UCSD-AML1 (cell line): ENCODE data around the gene HBQ1.
"Not testable (repeated sequence)": the region's sequence is repeated elsewhere in the genome, so short reads cannot be mapped to it uniquely, and the experiment has no call there.

Experiments used
- DNase-seq: peaks from one replicate; lab custom pipeline; 2025; ENCODE audit not compliant: unreplicated experiment; lab: John Stamatoyannopoulos, UW

The HBQ1 gene

DNA sequence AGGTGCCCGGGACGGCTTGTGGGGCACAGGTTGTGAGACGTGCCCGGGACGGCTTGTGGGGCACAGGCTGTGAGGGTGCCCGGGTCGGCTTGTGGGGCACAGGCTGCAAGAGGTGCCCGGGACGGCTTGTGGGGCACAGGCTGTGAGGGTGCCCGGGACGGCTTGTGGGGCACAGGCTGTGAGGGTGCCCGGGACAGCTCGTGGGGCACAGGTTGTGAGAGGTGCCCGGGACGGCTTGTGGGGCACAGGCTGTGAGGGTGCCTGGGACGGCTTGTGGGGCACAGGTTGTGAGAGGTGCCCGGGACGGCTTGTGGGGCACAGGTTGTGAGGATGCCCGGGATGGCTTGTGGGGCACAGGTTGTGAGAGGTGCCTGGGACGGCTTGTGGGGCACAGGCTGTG lies 20.0 kb upstream of the HBQ1 start:
- not testable (repeated sequence) for DNase-seq

- DNase-seq, result no peak
Measured at GRCh38 chr16:160691-161190, 19.5 kb upstream of the HBQ1 start.

DNA sequence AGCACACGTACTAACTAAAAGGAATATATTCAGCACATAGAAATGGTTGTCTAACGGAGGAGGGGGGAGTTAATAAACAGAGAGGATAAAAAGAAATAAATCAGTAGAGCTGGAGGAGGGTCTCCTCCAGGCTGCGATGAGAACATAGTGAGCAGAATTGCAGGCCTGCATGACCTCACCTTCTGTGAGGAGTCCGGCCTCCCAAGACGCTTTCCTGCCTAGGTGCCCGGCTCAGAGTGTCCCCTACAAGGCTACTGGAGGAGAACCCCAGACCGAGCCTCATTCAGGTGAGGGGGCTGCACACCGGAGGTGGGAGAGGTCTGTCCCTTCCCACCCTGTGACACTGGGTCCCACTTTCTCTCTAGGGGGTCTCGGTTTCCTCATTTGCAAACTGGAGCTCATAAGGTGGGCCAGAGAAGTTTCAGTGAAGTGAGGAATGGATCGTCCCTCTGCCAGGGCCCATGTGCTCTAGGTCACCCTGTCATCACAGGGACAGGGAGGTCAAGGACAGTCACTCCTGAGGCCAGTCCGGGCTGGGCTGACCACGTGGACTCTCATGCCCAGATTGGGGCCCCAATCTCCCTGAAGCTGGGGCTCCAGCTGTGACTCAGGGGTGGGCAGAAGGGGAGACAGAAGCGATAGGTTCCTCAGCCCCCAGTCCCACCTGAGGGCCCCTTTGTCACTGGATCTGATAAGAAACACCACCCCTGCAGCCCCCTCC lies 17.8 kb upstream of the HBQ1 start:
- DNase-seq, result no peak

- not testable (repeated sequence) for DNase-seq
Measured at GRCh38 chr16:163139-163538, 17.1 kb upstream of the HBQ1 start.

DNA sequence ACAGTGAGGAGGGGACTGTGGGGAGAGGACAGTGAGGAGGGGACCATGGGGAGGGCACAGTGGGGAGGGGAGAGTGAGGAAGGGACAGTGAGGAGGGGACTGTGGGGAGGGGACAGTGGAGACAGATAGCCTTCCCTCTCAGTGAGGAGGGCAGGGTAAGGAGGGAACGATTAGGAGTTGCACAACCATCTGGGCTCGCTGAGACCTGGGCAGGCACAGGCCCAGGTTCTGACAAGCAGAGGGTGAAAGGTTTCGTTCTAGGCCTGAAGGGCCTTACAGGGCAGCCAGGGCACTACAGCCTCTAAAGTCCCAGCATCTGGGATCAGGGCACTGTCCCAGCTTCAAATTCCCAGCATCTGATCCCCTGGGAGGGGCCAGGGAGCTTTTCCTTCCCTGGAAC lies 16.6 kb upstream of the HBQ1 start:
- not testable (repeated sequence) for DNase-seq

DNA sequence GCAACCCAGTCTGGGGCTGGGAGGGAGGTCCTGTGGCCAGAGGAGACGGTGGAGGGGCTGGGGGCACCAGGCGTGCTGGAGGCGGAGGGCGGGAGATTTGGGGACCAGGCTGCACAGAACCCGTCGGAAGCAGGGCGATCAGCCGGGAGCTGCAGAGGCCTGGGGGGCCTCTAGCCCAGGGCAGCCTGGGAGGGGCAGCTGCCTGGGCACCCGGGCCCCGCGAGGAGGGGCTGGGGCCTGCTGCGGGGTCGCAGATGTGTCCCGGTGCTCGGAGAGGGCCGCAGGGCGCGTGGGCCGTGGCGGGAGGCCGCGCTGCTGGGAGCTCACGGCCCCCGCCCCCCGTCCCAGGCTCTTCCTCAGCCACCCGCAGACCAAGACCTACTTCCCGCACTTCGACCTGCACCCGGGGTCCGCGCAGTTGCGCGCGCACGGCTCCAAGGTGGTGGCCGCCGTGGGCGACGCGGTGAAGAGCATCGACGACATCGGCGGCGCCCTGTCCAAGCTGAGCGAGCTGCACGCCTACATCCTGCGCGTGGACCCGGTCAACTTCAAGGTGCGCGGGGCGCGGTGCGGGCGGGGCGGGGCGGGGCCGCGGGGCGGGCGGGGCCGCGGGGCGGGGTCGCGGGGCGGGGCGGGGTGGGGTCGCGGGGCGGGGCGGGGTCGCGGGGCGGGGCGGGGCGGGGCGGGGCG lies 16.0 kb upstream of the HBQ1 start:
- DNase-seq, result not testable (repeated sequence)

- no peak for DNase-seq
Measured at GRCh38 chr16:164827-165538, 15.3 kb upstream of the HBQ1 start.

GRCh38 chr16:165539-166374 lies 14.5 kb upstream of the HBQ1 start, which contains the start of gene HBM:
Gene HBM (plus strand): TSS chr16:165978. CDS start chr16:165998, 20 bp downstream.
- DNase-seq, result no peak

DNA sequence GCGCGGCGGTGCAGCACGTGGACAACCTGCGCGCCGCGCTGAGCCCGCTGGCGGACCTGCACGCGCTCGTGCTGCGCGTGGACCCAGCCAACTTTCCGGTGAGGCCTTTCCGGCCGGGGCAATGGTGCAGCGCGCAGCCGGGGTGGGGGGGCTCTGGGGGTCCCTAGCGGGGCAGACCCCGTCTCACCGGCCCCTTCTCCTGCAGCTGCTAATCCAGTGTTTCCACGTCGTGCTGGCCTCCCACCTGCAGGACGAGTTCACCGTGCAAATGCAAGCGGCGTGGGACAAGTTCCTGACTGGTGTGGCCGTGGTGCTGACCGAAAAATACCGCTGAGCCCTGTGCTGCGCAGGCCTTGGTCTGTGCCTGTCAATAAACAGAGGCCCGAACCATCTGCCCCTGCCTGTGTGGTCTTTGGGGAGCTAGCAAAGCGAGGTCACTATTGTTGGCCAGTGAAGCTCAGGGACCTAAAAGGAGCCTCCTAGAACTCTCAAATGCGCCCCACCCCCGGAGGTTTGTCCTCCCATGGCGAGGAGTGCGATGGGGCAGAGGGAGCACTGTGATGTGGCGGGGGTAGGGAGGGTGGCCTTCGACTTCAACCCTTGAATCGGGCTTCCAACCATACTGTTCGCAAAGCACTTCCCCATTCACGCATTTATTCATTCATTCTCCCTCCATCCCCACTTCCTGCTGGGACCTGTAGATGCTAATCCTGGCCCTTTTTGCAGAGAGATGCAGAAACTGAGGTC lies 13.7 kb upstream of the HBQ1 start:
- DNase-seq, result no peak

DNA sequence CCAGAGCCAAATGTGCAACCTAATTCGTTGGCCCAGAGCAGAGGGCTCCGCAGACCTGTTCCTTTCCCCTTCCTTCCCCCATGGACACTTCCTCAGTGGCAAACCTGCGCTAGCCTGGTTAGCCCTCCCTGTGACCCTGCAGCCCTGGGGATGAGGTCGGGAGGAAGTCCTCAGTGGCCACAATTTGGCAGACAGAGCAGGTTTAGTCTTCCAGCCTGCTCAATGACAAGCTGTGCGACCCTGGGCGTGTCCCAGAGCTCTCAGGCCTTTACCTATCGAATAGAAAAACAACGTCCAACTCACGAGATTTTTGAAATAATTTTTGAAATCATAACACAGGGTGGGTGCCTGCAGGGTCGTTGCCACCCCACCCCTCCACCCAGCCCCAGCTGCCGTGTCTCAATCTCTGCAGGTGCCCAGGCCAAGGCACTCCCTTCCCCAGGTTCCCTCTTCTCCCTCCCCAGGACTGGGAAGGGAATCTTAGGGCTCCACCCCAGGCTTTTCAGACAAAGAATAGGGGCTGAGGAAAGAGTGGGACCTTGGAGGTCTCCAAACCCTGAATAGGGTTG lies 13.1 kb upstream of the HBQ1 start:
- no peak for DNase-seq

GRCh38 chr16:168424-168823 lies 11.8 kb upstream of the HBQ1 start:
- DNase-seq, result no peak

DNA sequence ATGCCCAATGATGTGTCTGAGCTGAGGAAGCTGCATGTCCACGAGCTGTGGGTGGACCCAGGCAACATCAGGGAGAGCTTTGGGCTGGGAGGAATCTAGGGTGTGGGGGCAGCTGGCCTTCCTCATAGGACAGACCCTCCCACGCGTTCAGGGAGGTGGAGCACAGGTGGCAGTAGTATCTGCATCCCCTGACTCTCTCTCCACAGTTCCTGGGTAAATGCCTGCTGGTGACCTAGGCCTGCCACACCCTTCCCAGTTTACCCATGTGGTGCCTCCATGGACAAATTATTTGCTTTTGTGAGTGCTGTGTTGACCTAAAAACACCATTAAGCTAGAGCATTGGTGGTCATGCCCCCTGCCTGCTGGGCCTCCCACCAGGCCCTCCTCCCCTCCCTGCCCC lies 11.2 kb upstream of the HBQ1 start:
- no peak for DNase-seq

GRCh38 chr16:170088-170507 lies 10.2 kb upstream of the HBQ1 start:
- DNase-seq, result not testable (repeated sequence)

DNA sequence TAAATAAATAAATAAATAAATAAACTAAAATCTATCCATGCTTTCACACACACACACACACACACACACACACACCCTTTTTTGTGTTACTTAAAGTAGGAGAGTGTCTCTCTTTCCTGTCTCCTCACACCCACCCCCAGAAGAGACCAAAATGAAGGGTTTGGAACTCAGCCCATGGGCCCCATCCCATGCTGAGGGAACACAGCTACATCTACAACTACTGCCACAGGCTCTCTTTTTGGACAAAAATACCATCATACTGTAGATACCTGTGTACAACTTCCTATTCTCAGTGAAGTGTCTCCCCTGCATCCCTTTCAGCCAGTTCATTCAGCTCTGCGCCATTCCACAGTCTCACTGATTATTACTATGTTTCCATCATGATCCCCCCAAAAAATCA lies 9.5 kb upstream of the HBQ1 start:
- no peak for DNase-seq

GRCh38 chr16:172374-172941 lies 7.8 kb upstream of the HBQ1 start, which contains the start of gene HBA2:
Gene HBA2 (plus strand): TSS chr16:172876. CDS start chr16:172913, 37 bp downstream.
- DNase-seq, result not testable (repeated sequence)

DNA sequence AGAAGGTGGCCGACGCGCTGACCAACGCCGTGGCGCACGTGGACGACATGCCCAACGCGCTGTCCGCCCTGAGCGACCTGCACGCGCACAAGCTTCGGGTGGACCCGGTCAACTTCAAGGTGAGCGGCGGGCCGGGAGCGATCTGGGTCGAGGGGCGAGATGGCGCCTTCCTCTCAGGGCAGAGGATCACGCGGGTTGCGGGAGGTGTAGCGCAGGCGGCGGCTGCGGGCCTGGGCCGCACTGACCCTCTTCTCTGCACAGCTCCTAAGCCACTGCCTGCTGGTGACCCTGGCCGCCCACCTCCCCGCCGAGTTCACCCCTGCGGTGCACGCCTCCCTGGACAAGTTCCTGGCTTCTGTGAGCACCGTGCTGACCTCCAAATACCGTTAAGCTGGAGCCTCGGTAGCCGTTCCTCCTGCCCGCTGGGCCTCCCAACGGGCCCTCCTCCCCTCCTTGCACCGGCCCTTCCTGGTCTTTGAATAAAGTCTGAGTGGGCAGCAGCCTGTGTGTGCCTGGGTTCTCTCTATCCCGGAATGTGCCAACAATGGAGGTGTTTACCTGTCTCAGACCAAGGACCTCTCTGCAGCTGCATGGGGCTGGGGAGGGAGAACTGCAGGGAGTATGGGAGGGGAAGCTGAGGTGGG lies 6.9 kb upstream of the HBQ1 start:
- DNase-seq, result not testable (repeated sequence)

DNA sequence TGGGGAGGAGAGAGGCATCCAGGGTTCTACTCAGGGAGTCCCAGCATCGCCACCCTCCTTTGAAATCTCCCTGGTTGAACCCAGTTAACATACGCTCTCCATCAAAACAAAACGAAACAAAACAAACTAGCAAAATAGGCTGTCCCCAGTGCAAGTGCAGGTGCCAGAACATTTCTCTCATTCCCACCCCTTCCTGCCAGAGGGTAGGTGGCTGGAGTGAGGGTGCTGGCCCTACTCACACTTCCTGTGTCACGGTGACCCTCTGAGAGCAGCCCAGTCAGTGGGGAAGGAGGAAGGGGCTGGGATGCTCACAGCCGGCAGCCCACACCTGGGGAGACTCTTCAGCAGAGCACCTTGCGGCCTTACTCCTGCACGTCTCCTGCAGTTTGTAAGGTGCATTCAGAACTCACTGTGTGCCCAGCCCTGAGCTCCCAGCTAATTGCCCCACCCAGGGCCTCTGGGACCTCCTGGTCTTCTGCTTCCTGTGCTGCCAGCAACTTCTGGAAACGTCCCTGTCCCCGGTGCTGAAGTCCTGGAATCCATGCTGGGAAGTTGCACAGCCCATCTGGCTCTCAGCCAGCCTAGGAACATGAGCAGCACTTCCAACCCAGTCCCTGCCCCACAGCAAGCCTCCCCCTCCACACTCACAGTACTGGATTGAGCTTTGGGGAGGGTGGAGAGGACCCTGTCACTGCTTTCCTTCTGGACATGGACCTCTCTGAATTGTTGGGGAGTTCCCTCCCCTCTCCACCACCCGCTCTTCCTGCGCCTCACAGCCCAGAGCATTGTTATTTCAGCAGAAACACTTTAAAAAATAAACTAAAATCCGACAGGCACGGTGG lies 6.1 kb upstream of the HBQ1 start:
- not testable (repeated sequence) for DNase-seq
